ENCODE results near the gene ZSCAN29.

DNA sequence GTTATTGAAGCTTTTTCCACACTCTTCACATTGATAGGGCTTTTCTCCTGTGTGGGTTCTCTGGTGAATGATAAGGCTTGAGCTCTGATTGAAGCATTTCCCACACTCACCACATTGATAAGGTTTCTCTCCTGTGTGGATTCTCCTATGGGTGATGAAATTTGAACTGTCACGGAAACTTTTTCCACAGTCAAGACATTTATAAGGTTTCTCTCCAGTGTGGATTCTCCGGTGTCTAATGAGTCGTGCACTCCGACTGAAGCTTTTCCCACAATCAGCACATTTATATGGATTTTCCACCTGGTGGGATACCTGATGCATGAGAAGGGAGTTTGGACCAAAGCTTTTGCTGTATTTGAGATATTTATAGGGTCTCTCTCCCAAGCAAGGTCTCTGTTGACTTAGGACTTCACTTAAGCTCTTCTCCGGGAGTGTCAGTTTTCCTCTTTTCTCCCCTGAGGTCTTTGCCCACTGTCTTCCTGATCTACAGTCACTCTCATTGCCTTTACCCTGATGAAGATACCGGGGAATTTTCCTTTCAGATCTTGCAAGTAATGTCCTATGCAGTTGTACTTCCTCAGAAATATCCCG is 9.4 kb downstream of the ZSCAN29 start:
- TF ChIP-seq SUZ12 (IDR thresholded peaks at IDR 0.05; ENCODE audit: extremely low read depth, insufficient read depth, insufficient read length) (no peak), ZNF274 (IDR thresholded peaks at IDR 0.05; ENCODE audit: low read depth, low read length) (no peak), YY1 (IDR thresholded peaks at IDR 0.05; ENCODE audit: insufficient read depth, insufficient read length) (no peak)
